NCI-H1694 treated with DMSO at 0.1 percent for 48 hours (cell line): ENCODE results near the gene LTC4S.
"Not testable (repeated sequence)": the region's sequence is repeated elsewhere in the genome, so short reads cannot be mapped to it uniquely, and the experiment has no call there.

ENCODE experiments used
- DNase-seq: peaks from one replicate; lab custom pipeline; 2025; lab: John Stamatoyannopoulos, UW

LTC4S gene

GRCh38 chr5:179769796-179770195 is 24.0 kb upstream of the LTC4S start:
- no peak for DNase-seq

GRCh38 chr5:179771311-179771895 is 22.4 kb upstream of the LTC4S start:
- no peak for DNase-seq

- DNase-seq, result no peak
Observed at GRCh38 chr5:179772351-179772750, 21.4 kb upstream of the LTC4S start.

- no peak for DNase-seq
Observed at GRCh38 chr5:179773686-179774040, 20.1 kb upstream of the LTC4S start.

- DNase-seq, result no peak
Observed at GRCh38 chr5:179774442-179774841, 19.3 kb upstream of the LTC4S start.

GRCh38 chr5:179776411-179776938 is 17.3 kb upstream of the LTC4S start:
- no peak for DNase-seq

GRCh38 chr5:179777456-179777855 is 16.3 kb upstream of the LTC4S start:
- no peak for DNase-seq

- no peak for DNase-seq
Observed at GRCh38 chr5:179777909-179778308, 15.9 kb upstream of the LTC4S start.

GRCh38 chr5:179778591-179778990 is 15.2 kb upstream of the LTC4S start:
- DNase-seq, result no peak

- no peak for DNase-seq
Observed at GRCh38 chr5:179779826-179780225, 14.0 kb upstream of the LTC4S start.

GRCh38 chr5:179780362-179780761 is 13.4 kb upstream of the LTC4S start:
- DNase-seq, result no peak

- no peak for DNase-seq
Observed at GRCh38 chr5:179781846-179782245, 11.9 kb upstream of the LTC4S start.

- DNase-seq, result no peak
Observed at GRCh38 chr5:179783128-179783527, 10.7 kb upstream of the LTC4S start.

GRCh38 chr5:179786861-179787260 is 6.9 kb upstream of the LTC4S start:
- DNase-seq, result no peak

GRCh38 chr5:179788193-179788854 is 5.5 kb upstream of the LTC4S start:
- DNase-seq, result no peak

GRCh38 chr5:179789278-179789677 is 4.5 kb upstream of the LTC4S start:
- DNase-seq, result not testable (repeated sequence)

- no peak for DNase-seq
Observed at GRCh38 chr5:179791881-179792611, 1.7 kb upstream of the LTC4S start.

GRCh38 chr5:179792612-179793467 is 946 bp upstream of the LTC4S start:
- DNase-seq, result no peak

GRCh38 chr5:179794171-179794570 is 385 bp downstream of the LTC4S start:
- DNase-seq, result no peak

GRCh38 chr5:179794575-179794974 is 789 bp downstream of the LTC4S start:
- no peak for DNase-seq

GRCh38 chr5:179795049-179795862 is 1.5 kb downstream of the LTC4S start:
- DNase-seq, result no peak
